IPS DF 6.9 (cell line): ENCODE data around the gene TNFRSF11A.

ENCODE experiments used
- DNase-seq: peaks from one replicate; pipeline ENCODE4 v3.0.0-alpha.2; 2013; ENCODE audit warnings: low read depth, low spot score
- H3K27ac ChIP-seq: one replicate; pipeline ENCODE4 v1.5.1; 2013; ENCODE audit warnings: low read length, control low read depth
- H3K27me3 ChIP-seq: 2 replicates; pipeline ENCODE4 v1.6.1; 2013; ENCODE audit warnings: mild to moderate bottlenecking, low read length; ENCODE audit not compliant: control insufficient read depth, insufficient read depth
- H3K36me3 ChIP-seq: 2 replicates; pipeline ENCODE4 v1.6.1; 2013; ENCODE audit warnings: low read length; ENCODE audit not compliant: control insufficient read depth, insufficient read depth
- H3K4me1 ChIP-seq: 2 replicates; pipeline ENCODE4 v1.6.1; 2013; ENCODE audit warnings: low read length; ENCODE audit not compliant: control insufficient read depth, insufficient read depth
- H3K4me3 ChIP-seq: 2 replicates; pipeline ENCODE4 v1.5.1; 2013; ENCODE audit warnings: mild to moderate bottlenecking, low read length
- H3K9me3 ChIP-seq: 2 replicates; pipeline ENCODE4 v1.6.1; 2013; ENCODE audit warnings: low read length, inconsistent platforms; ENCODE audit not compliant: control insufficient read depth, insufficient read depth
- WGBS: extraction: QIAGEN DNeasy Blood & Tissue Kit; methylation state at CpG from one replicate; pipeline ENCODE4 v1.1.7; 2013; ENCODE audit warnings: mixed read lengths, missing lambda C conversion rate; ENCODE audit not compliant: insufficient read length, insufficient coverage; 5-methylcytosine and 5-hydroxymethylcytosine counted together

Gene TNFRSF11A

DNA sequence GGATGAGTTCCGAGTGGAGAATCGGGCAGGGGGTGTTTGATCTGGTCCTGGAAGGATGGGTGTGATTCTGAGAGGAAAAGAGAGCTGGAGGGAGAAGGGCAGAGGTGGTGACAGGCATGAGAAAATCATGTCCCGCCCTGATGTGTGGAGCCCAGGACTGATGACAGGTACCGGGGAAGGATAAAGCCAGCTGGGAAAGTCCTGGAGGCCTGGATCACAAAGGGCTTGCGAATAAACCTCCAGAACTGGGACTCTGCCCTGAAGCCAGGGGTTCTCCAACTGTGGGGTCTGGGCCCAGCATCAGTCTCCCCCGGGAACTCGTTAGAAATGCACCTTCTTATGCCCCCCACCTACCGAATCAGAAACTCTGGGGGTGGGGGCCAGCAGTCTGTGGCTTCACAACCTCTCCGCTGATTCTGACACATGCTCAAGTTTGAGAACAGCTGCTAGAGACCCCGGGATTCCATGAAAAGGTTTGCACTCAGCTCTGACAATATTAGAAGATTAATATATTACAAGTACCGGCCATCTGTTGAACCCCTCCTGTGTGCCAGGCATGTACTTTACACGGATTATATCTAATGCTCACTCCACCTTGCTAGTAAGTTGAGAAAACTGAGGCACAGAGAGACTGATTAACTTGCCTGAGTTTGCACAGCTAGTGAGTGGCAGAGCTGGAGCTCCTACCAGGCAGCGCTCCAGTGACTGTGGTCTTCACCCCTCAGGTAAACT lies 8.0 kb downstream of the TNFRSF11A start:
- no peak overlapping the region for H3K27ac ChIP-seq
- H3K36me3 ChIP-seq = no peaks in the 10 kb centered on the region
- no peak for DNase-seq
- H3K4me3 ChIP-seq = no peak overlapping the region
- no peaks in the 10 kb centered on the region for H3K9me3 ChIP-seq
- peaks cover 6% of the 10 kb centered on the region for H3K4me1 ChIP-seq
- no CpG with 5 or more reads among the region's 13 CpGs for WGBS
- H3K27me3 ChIP-seq = no peaks in the 10 kb centered on the region

DNA sequence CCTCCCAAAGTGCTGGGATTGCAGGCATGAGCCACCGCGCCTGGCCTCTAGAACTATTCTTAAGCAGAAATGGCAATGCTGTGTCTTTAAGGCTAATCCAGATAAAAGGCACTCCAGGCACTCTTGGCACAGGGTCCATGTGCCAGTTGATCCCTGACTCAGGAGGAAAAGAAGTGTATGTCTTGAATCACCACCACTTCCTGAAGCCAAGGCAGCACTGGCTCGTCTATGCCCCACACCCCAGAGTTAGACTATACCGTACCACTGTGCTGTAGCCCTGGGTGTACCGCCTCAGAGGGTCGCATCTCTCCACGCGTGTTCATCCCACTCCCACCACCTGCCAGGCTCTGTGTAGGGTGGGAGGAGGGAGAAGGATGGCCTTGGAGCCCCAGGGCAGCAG lies 9.0 kb downstream of the TNFRSF11A start:
- H3K4me1 ChIP-seq = peaks cover 6% of the 10 kb centered on the region
- no peak for DNase-seq
- no CpG with 5 or more reads among the region's 8 CpGs for WGBS

DNA sequence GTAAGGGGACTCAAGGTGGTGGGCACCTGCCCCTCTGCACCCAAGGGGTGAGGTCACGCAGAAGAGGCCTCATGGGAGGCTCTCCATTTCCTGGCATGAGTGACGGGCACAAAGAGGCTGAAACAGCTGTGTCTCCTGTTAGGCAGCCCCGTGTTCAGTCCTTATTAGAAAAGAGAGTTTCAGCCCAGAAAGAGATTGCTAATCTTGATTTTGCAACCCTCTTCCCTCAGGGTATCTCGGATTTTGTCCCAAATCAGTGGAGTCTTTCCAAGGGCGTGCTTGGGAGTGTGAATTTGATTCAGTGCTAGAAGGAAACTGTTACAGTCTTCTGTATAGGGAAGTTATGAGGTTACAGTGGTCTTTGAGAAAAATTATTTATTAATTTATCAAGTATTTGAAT lies 10.4 kb downstream of the TNFRSF11A start:
- Histone ChIP-seq H3K4me3 (no peak overlapping the region), H3K36me3 (no peaks in the 10 kb centered on the region), H3K4me1 (peaks cover 5% of the 10 kb centered on the region), H3K9me3 (no peaks in the 10 kb centered on the region), H3K27me3 (no peaks in the 10 kb centered on the region), H3K27ac (no peak overlapping the region)
- no peak for DNase-seq
- no CpG with 5 or more reads among the region's 5 CpGs for WGBS

More for the DNA sequence above, 9.0 kb downstream of the TNFRSF11A start:
- H3K27me3 ChIP-seq = no peaks in the 10 kb centered on the region
- H3K27ac ChIP-seq = no peak overlapping the region
- no peaks in the 10 kb centered on the region for H3K36me3 ChIP-seq
- no peaks in the 10 kb centered on the region for H3K9me3 ChIP-seq
- no peak overlapping the region for H3K4me3 ChIP-seq

DNA sequence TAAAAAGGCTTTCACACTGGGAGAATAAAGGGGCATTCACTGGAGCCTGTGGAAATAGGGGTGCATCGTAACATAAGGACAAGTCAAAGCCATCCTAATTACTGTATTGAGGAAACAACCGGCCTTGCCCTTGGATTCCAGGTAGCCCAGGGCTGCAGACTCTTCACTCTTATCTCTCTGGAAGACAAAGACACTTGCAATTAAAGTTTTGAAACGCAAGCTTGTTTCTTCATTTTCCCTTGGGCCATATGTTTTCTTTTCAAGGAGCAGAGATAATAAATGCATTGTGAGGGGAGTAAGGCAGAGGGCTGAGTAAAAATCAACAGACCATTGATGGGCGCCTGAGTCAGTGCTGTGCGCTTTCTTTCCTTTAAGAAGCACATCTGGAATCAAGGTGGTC lies 11.5 kb downstream of the TNFRSF11A start:
- Histone ChIP-seq H3K27me3 (no peaks in the 10 kb centered on the region), H3K9me3 (no peaks in the 10 kb centered on the region), H3K27ac (no peak overlapping the region), H3K4me1 (peaks cover 5% of the 10 kb centered on the region), H3K36me3 (no peaks in the 10 kb centered on the region), H3K4me3 (no peak overlapping the region)
- no CpG with 5 or more reads among the region's 5 CpGs for WGBS
- no peak for DNase-seq

DNA sequence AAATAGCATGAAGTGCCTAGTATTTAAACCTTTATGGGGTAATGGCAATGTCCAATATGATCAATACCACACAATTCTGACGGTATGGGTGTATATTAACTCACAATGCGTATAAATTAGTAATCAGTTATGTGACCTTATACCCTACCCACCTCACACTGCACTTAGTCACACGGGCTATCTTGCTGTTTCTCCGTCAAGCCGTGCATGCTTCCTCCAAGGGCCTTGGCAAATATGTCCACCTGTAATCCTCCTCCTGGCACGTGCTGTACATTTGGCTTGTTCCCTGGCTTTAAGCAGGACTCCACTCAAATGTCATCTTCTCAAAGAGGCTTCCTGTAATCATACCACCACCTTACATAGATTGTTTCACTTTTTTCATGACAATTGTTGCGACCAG lies 12.2 kb downstream of the TNFRSF11A start:
- Histone ChIP-seq H3K9me3 (no peaks in the 10 kb centered on the region), H3K4me3 (no peak overlapping the region), H3K27ac (no peak overlapping the region), H3K4me1 (peaks cover 7% of the 10 kb centered on the region), H3K36me3 (no peaks in the 10 kb centered on the region), H3K27me3 (no peaks in the 10 kb centered on the region)
- WGBS = no CpG with 5 or more reads among the region's 7 CpGs
- DNase-seq = no peak

DNA sequence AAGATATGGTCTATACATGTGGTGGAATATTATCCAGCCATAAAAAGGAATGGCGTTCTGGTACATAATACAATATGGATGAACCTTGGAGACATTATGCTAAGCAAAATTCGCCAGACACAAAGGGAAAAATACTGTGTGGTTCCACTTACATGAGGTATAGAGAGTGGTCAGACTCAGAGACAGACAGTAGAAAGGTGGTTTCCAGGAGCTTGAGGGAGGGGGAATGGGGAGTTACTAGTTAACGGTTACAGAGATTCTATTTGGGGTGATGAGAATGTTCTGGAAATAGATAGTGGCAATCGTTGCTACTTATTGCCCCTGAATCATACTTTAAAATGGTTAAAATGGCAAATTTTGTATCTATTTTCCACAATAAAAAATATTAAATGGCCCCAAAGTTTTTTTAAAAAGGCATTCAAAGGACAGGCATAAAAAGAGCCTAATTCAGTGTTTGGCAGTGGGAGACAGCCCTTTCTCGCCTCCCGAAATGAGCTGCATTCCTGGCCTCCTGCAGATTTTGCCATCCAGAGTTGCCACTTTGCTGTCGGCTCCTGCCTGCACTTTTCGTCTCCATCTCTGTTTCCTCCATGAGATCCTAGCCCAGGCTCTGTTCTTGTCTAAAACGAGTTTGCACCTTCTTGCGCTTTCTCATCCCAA lies 13.5 kb downstream of the TNFRSF11A start:
- no peaks in the 10 kb centered on the region for H3K36me3 ChIP-seq
- H3K4me1 ChIP-seq = peaks cover 7% of the 10 kb centered on the region
- H3K27ac ChIP-seq = no peak overlapping the region
- H3K27me3 ChIP-seq = no peaks in the 10 kb centered on the region
- no peak overlapping the region for H3K4me3 ChIP-seq
- no CpG with 5 or more reads among the region's 10 CpGs for WGBS
- no peak for DNase-seq
- H3K9me3 ChIP-seq = no peaks in the 10 kb centered on the region

DNA sequence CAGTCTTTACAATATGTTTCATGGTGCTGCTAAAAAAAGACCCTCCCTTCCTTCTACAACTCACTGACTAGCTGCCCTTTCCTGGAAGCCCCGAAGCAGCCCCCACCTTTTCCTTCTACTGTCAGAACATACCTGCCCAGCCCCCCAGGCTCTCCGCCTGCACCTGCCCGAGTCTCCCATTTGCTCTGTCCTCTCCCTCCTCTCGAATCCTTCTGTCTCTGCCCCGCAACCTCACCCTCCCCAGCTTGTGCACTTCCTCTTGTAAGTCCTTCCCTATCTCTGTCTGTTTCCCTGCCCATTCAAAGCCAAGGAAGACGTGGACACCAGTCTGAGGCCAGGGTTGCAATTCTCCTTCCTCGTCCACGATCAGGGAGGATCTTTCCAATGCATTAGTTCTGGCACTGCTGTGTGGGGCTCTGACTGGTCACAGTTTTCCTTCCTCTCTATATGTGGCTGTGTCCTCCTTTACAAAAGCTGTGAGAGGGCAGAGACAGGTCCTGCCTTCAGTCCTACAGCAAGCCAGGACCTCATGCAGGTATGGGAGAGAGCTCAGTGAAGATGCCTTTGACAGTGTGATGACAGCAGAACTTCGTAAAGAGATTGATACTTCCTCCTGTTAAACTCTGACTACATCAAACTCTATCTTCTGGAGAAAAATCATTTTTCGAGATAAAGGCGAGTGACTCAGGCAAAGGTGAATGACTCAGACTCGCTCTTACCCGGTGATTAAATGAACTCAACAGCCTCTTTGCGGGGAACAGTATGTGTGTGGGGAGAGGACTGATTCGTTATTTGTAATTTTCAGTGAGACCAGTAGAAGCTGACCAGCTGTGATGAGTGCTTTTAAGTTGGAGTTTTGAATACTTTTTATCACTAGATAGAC lies 14.2 kb downstream of the TNFRSF11A start:
- WGBS = no CpG with 5 or more reads among the region's 15 CpGs
- Histone ChIP-seq H3K4me1 (peaks cover 7% of the 10 kb centered on the region), H3K36me3 (no peaks in the 10 kb centered on the region), H3K27me3 (no peaks in the 10 kb centered on the region), H3K4me3 (no peak overlapping the region), H3K9me3 (no peaks in the 10 kb centered on the region), H3K27ac (no peak overlapping the region)
- no peak for DNase-seq

DNA sequence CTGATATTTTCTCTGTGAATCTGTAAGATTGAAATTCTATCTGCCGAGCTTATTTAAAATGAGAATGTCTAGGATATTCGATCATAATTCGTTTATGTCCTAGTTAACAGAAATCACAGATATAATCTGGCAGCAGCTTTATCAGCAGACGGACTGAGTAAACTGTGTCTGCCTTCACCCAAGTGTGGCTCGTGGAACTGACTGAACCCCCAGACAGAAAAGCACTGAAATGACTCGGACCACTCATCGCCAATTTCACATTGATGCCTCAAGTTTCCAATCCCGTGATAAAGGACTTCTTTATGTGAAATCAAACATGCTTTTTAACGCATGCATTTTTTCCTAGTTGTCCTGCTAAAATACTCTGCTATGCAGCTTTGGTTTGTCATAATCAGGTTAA lies 15.9 kb downstream of the TNFRSF11A start:
- H3K4me1 ChIP-seq = peaks cover 7% of the 10 kb centered on the region
- no CpG with 5 or more reads among the region's 9 CpGs for WGBS
- no peak overlapping the region for H3K27ac ChIP-seq
- no peaks in the 10 kb centered on the region for H3K27me3 ChIP-seq
- no peak overlapping the region for H3K4me3 ChIP-seq
- no peaks in the 10 kb centered on the region for H3K36me3 ChIP-seq
- H3K9me3 ChIP-seq = no peaks in the 10 kb centered on the region
- DNase-seq = no peak

DNA sequence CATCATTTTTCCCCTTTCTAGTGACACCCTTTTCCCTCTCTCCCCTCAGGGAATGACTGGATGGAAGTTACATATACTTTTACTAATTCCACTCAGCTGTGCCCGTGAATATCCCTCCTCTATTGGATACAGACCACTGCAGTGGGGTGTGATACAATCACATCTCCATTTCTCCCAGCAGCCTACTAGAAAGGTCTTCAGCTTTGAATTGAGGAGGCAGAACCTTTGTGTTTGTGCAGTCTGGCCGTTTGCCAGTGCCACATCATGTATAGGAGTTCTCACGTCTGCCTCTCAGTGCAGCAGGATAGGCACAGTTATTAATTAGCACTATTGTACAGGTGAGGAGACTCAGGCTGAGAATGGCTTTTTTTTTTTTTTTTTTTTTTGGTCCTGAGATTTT lies 16.4 kb downstream of the TNFRSF11A start:
- Histone ChIP-seq H3K27ac (no peak overlapping the region), H3K4me1 (peaks cover 7% of the 10 kb centered on the region), H3K4me3 (no peak overlapping the region), H3K27me3 (no peaks in the 10 kb centered on the region), H3K36me3 (no peaks in the 10 kb centered on the region), H3K9me3 (no peaks in the 10 kb centered on the region)
- no peak for DNase-seq
- no CpG with 5 or more reads among the region's 3 CpGs for WGBS

DNA sequence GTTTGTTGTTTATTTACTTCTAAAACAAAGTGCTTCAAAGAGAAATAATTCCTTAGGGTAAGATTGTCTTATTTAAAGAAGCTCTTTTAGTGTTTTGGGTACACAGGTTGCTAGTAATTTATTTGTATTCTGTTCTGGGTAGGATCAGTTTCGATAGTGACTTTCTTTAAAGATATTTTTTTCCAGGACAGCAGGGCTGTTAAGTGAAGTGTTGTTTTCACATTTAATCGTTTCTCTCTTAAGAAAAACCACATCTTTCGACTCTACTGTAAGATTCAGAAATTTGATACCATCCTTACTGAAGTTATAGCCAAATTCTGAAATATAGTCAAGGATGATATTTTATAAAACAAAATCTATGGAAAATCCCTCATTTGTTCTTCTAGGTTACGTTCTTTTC lies 17.8 kb downstream of the TNFRSF11A start:
- peaks cover 11% of the 10 kb centered on the region for H3K4me1 ChIP-seq
- no peaks in the 10 kb centered on the region for H3K9me3 ChIP-seq
- H3K36me3 ChIP-seq = no peaks in the 10 kb centered on the region
- H3K4me3 ChIP-seq = no peak overlapping the region
- no peaks in the 10 kb centered on the region for H3K27me3 ChIP-seq
- no peak for DNase-seq
- H3K27ac ChIP-seq = no peak overlapping the region
- whole genome bisulfite sequencing = no CpG with 5 or more reads among the region's 4 CpGs
